A204.1 (cell line): ENCODE measurements around the gene SLC25A30.
A peak's percentile ranks its signal among the peaks of the same experiment; 100 is the strongest.

Experiments
- FAIRE-seq: peaks from 2 replicates; lab custom pipeline; 2012; peaks lifted over from hg19 to GRCh38; lab: Jason Lieb, UNC

The SLC25A30 gene

GRCh38 chr13:45417790-45418534, at the start of gene SLC25A30:
Gene SLC25A30, minus strand, starts transcription at chr13:45418373. Its CDS starts 6,948 bp downstream, at chr13:45411425.
- FAIRE-seq = no peak

- FAIRE-seq = no peak
Measured at GRCh38 chr13:45466359-45466758, 48.2 kb upstream of the SLC25A30 start.

- FAIRE-seq = peak; percentile 99
Measured at GRCh38 chr13:45464687-45465453, 46.7 kb upstream of the SLC25A30 start, which contains the start of gene COG3. Gene COG3, plus strand, starts transcription at chr13:45464939. Its CDS starts 98 bp downstream, at chr13:45465037.

- no peak for FAIRE-seq
Measured at GRCh38 chr13:45464141-45464686, 46.0 kb upstream of the SLC25A30 start.

- no peak for FAIRE-seq
Measured at GRCh38 chr13:45456196-45456972, 38.2 kb upstream of the SLC25A30 start.

- FAIRE-seq = no peak
Measured at GRCh38 chr13:45454204-45454603, 36.0 kb upstream of the SLC25A30 start.

GRCh38 chr13:45451282-45451681, 33.1 kb upstream of the SLC25A30 start:
- FAIRE-seq = no peak

- no peak for FAIRE-seq
Measured at GRCh38 chr13:45448965-45449559, 30.9 kb upstream of the SLC25A30 start.

- FAIRE-seq = no peak
Measured at GRCh38 chr13:45447050-45447661, 29.0 kb upstream of the SLC25A30 start.

- FAIRE-seq = no peak
Measured at GRCh38 chr13:45446181-45446580, 28.0 kb upstream of the SLC25A30 start.

GRCh38 chr13:45445053-45445452, 26.9 kb upstream of the SLC25A30 start:
- no peak for FAIRE-seq

- no peak for FAIRE-seq
Measured at GRCh38 chr13:45441633-45442032, 23.5 kb upstream of the SLC25A30 start.

- no peak for FAIRE-seq
Measured at GRCh38 chr13:45439781-45440462, 21.7 kb upstream of the SLC25A30 start.

GRCh38 chr13:45439008-45439407, 20.8 kb upstream of the SLC25A30 start:
- no peak for FAIRE-seq

- no peak for FAIRE-seq
Measured at GRCh38 chr13:45437947-45438346, 19.8 kb upstream of the SLC25A30 start.

GRCh38 chr13:45436953-45437352, 18.8 kb upstream of the SLC25A30 start:
- FAIRE-seq = no peak

GRCh38 chr13:45436332-45436731, 18.2 kb upstream of the SLC25A30 start:
- FAIRE-seq = no peak

- no peak for FAIRE-seq
Measured at GRCh38 chr13:45434556-45435371, 16.6 kb upstream of the SLC25A30 start.

- FAIRE-seq = no peak
Measured at GRCh38 chr13:45433381-45433790, 15.2 kb upstream of the SLC25A30 start.
